ENCODE measurements around the gene TBC1D24.

The TBC1D24 gene

GRCh38 chr16:2471016-2471652 lies 3.8 kb upstream of the TBC1D24 start, which contains the start of gene NTN3:
Gene NTN3, plus strand, starts transcription at chr16:2471297. Its CDS starts 405 bp downstream, at chr16:2471702.
- TF ChIP-seq, protein P1, sequence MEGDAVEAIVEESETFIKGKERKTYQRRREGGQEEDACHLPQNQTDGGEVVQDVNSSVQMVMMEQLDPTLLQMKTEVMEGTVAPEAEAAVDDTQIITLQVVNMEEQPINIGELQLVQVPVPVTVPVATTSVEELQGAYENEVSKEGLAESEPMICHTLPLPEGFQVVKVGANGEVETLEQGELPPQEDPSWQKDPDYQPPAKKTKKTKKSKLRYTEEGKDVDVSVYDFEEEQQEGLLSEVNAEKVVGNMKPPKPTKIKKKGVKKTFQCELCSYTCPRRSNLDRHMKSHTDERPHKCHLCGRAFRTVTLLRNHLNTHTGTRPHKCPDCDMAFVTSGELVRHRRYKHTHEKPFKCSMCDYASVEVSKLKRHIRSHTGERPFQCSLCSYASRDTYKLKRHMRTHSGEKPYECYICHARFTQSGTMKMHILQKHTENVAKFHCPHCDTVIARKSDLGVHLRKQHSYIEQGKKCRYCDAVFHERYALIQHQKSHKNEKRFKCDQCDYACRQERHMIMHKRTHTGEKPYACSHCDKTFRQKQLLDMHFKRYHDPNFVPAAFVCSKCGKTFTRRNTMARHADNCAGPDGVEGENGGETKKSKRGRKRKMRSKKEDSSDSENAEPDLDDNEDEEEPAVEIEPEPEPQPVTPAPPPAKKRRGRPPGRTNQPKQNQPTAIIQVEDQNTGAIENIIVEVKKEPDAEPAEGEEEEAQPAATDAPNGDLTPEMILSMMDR (conservative IDR thresholded peaks at IDR 0.05), result no peak
- H3K27ac ChIP-seq, result peak within 1 kb of the TSS; percentile 45; the same call in 1 of the 2 replicates

- TF ChIP-seq, protein P1 (conservative IDR thresholded peaks at IDR 0.05), result no peak
- peak overlapping the region; percentile 45; the same call in 1 of the 2 replicates for H3K27ac ChIP-seq
These were observed 3.1 kb upstream of the TBC1D24 start for GRCh38 chr16:2471653-2472487.

DNA sequence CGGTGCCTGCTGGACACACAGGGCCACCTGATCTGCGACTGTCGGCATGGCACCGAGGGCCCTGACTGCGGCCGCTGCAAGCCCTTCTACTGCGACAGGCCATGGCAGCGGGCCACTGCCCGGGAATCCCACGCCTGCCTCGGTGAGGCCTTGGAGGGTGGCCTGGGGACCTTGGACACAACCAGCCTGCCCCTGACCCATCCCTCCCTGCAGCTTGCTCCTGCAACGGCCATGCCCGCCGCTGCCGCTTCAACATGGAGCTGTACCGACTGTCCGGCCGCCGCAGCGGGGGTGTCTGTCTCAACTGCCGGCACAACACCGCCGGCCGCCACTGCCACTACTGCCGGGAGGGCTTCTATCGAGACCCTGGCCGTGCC lies 2.5 kb upstream of the TBC1D24 start:
- H3K27ac ChIP-seq, result no peak overlapping the region
- TF ChIP-seq, protein P1 (conservative IDR thresholded peaks at IDR 0.05), result no peak

GRCh38 chr16:2472885-2473445 lies 2.0 kb upstream of the TBC1D24 start:
- TF ChIP-seq, protein P1 (conservative IDR thresholded peaks at IDR 0.05), result no peak
- peak overlapping the region; percentile 81 for H3K27ac ChIP-seq

DNA sequence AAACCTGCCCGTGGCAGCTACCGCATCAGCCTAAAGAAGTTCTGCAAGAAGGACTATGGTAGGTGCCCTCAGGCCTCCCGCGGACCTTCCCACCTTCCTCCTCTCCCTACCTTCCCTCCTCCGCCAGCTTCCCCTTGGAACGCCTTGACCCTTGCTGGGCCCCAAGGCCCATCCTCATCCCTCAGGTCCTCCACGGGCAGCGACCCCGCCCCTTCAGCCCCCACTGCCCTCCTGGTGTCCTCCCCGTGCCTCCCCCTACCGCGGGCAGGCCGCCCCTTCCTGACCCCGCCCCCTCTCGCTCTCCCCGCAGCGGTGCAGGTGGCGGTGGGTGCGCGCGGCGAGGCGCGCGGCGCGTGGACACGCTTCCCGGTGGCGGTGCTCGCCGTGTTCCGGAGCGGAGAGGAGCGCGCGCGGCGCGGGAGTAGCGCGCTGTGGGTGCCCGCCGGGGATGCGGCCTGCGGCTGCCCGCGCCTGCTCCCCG lies 1.4 kb upstream of the TBC1D24 start:
- TF ChIP-seq, protein P1 (conservative IDR thresholded peaks at IDR 0.05), result no peak
- H3K27ac ChIP-seq, result peak overlapping the region; percentile 81

GRCh38 chr16:2473999-2474876 lies 689 bp upstream of the TBC1D24 start:
- TF ChIP-seq, protein P1 (conservative IDR thresholded peaks at IDR 0.05), result peak; percentile 51
- peak overlapping the region; percentile 81 for H3K27ac ChIP-seq
